HG02840 (cell line): ENCODE measurements around the gene AMDHD1.

Experiments used
- ATAC-seq: cut with Tn5 transposase; IDR thresholded peaks from one replicate; pipeline ENCODE4 v1.9.1; 2021; ENCODE audit warnings: mild to moderate bottlenecking, moderate library complexity, moderate number of reproducible peaks; ENCODE audit not compliant: unreplicated experiment, low FRiP score

AMDHD1 gene

GRCh38 chr12:95993907-95994306 is 50.8 kb downstream of the AMDHD1 start:
- ATAC-seq, result no peak

GRCh38 chr12:95994476-95994875 is 51.3 kb downstream of the AMDHD1 start:
- no peak for ATAC-seq

DNA sequence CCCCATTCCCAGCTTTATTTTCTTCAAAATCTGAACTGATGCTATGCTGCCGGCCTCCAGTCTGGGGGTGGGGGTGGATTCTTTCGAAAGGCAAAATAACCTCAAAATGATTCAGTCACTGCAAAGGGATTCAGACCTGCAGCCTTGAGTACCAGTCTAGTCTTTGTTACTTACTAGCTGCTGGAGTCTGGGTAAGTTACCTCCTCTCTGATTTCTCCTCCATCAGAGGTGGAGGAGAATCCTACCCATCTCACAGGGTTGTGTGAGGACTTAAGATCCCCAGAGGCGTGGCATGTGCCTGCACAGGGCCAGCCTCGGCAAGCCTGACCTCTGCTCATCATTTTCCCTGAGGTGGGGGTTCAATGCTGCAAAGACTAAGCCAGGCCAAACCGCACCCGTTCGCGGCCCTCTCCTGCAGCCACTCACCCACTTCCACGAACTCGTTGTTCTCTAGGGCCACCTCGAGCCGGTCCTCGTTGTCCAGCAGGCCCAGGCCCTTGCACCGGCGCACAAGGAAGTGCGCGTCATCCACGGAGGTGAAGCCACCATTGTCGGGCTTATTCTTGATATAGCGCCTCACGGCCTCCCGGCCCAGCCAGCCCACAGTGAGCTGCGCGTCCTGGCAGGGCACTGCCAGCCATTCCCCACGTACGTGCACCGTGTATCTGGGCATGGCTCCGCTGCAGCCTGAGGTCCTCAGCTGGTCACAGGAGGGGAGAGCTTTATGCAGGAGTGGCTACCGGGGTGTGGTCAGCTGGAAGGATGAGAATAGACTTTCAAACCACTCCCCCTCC is 52.3 kb downstream of the AMDHD1 start:
- ATAC-seq, result no peak

- no peak for ATAC-seq
These were observed 53.0 kb downstream of the AMDHD1 start, which contains the start of gene HAL for GRCh38 chr12:95996034-95996658. Gene HAL (minus strand): TSS chr12:95996344. CDS start chr12:95995910, 434 bp downstream.

- ATAC-seq, result no peak
These were observed 54.1 kb downstream of the AMDHD1 start for GRCh38 chr12:95997276-95997675.

GRCh38 chr12:95997911-95998510 is 54.9 kb downstream of the AMDHD1 start:
- ATAC-seq, result no peak

DNA sequence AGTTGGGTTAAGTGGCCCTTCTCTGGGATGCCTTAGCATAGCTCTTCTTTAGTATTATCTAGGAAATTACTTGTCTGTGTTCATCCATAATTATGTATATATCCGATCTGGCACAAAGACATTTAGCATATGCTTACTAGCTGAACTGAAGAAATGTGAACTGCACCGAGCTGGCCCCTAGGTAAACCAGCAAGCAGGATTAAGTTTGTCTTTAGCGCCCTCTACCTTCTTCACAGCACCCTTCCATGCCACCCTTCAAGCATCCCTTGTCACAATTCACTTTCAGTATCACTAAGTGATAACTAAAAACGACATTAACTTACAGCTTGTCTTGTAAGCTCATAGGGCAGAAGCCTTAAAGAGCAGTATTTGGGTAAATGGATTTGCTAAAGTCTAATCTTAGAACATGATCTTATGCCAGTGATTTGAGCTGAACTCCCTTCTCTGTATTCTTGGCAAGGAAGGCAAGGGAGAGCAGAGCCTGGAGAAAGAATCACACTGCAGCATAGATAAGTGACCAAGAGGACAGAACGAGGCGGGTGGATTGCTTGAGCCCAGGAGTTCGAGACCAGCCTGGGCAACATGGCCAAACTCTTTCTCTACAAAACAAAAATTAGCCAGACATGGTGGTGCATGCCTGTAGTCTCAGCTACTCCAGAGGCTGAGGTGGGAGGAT is 55.6 kb downstream of the AMDHD1 start:
- peak; percentile 89 for ATAC-seq

- no peak for ATAC-seq
These were observed 56.4 kb downstream of the AMDHD1 start for GRCh38 chr12:95999484-95999883.

DNA sequence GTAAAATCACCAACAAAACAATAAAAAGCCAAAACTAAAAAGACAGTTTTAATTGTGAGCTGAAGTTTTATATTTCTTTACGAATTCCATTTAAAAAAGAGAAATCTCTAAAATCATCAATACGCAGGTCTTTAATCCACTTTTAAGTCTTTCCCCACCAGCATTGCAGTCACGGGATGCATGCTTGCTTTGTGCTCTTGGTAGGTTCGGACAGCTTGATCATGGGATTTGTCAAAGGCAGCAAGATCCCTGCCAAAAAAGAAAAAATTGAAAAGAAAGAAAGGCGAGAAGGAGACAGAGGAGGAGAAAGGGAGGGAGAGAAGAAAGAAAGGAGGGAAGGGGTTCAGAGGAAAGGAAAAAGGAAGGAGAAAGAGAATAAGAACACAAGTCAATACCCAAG is 57.7 kb downstream of the AMDHD1 start:
- ATAC-seq, result no peak

GRCh38 chr12:96006727-96007126 is 63.6 kb downstream of the AMDHD1 start:
- no peak for ATAC-seq

DNA sequence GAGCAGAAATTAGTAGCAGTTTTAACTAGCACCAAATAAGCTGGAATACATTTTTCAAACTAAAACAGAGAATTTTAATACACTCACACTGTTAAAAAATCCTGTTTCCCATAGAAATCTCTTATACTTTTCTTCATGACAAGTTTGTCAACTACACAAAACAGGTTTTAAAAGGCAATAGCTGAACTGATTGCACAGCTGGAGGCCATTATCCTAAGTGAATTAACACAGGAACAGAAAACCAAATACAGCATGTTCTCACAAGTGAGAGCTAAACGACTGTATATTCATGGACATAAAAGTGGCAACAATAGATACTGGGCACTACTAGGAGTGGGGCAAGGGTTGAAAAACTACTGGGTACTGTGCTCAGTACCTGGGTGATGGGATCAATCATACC is 64.6 kb downstream of the AMDHD1 start:
- no peak for ATAC-seq

DNA sequence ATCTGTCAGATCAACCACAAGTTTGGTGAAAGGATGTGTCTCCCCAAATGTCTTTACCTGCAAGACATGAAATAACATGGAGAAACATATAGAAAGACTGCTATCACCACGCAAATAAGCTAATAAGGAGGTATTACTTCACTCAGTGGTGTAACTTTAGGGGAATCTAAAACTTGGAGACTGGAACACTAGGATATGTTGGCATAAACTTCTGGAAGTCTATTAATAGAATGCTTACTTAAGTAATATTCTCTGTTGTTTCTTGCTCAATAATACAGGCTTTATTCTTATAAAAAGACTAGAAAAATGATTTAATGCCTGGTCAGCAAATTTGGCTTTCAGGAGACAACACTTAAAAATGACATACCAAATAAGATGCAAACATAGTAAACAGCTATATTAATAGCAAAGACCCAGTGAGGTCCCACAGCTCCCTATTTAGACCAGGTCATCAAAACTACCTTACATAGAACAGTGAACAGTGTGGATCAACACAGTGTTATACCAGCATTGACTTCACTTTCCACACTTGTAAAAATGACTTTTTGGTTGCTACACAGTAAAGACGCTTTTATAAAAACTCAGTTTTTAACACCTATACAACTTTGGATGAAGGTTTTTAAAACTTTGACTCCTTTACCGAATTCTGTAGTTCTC is 71.9 kb downstream of the AMDHD1 start:
- ATAC-seq, result no peak

- ATAC-seq, result no peak
These were observed 72.5 kb downstream of the AMDHD1 start for GRCh38 chr12:96015672-96016071.
